ENCODE data around the gene PMM1.

DNA sequence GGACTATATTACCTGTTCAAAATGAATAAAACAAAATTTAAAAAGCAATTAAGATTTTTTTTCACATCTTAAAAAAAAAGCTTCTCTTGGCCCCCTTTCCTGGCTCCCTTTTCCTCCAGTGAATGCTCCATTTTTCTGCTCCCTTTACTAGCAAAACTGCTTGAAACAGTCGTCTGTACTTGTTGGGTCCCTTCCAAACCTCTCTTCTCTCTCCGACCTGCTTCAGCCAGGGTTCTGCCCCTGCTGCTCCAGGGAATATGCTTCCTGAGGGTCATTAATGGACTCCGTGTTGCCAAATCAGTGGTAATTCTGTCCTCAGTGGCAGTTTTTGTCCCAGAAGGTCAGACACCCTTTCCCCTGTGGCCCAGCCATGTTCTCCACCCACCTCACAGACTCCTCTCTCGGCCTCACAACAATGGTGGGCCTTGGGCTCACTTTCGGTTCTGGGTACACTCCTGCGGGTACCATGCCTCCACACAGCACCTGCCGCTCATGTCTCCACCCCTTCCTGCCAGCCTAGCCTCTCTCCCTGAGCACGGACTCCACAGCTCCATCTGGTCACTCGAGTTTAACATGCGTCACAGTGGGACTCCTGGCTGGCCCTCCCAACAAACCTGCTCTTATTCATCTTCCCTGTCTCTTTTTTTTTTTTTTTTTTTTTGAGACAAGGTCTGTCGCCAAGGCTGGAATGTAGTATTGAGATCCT is 37.6 kb downstream of the PMM1 start:
- TF ChIP-seq, protein P1, sequence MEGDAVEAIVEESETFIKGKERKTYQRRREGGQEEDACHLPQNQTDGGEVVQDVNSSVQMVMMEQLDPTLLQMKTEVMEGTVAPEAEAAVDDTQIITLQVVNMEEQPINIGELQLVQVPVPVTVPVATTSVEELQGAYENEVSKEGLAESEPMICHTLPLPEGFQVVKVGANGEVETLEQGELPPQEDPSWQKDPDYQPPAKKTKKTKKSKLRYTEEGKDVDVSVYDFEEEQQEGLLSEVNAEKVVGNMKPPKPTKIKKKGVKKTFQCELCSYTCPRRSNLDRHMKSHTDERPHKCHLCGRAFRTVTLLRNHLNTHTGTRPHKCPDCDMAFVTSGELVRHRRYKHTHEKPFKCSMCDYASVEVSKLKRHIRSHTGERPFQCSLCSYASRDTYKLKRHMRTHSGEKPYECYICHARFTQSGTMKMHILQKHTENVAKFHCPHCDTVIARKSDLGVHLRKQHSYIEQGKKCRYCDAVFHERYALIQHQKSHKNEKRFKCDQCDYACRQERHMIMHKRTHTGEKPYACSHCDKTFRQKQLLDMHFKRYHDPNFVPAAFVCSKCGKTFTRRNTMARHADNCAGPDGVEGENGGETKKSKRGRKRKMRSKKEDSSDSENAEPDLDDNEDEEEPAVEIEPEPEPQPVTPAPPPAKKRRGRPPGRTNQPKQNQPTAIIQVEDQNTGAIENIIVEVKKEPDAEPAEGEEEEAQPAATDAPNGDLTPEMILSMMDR (IDR thresholded peaks at IDR 0.05; ENCODE audit: borderline replicate concordance, extremely low read depth, low read length, poor library complexity, severe bottlenecking): no peak
- TF ChIP-seq EZH2 (IDR thresholded peaks at IDR 0.05; ENCODE audit: borderline replicate concordance, low read depth, low read length, severe bottlenecking): no peak
